OCI-LY3 (cell line): Measurements from ENCODE around the gene ACOX1.

Experiments
- H2AFZ ChIP-seq: fragments of 200-600, 300-600 bp; shearing (Covaris generic); 2 replicates; pipeline ENCODE4 v1.6.0; 2014; ENCODE audit warnings: antibody characterized with exemption, low read depth, low read length
- H3K27ac ChIP-seq: fragments of 200-600, 300-600 bp; sonication (generic); 2 replicates; pipeline ENCODE4 v1.5.1; 2014; ENCODE audit warnings: mild to moderate bottlenecking, low read length, moderate library complexity, mixed read lengths
- H3K27me3 ChIP-seq: fragments of 200-600, 300-600 bp; sonication (generic); 2 replicates; pipeline ENCODE4 v1.6.1; 2014; ENCODE audit warnings: low read depth, low read length, mixed read lengths
- H3K36me3 ChIP-seq: fragments of 200-600, 300-600 bp; sonication (generic); replicated peaks from 2 replicates; pipeline ENCODE3; 2014; ENCODE audit warnings: low read depth, low read length, mixed read lengths
- H3K4me1 ChIP-seq: fragments of 300-600, 200-600 bp; sonication (generic); 2 replicates; pipeline ENCODE4 v1.6.1; 2014; ENCODE audit warnings: low read length, mixed read lengths
- H3K4me2 ChIP-seq: fragments of 200-600, 300-600 bp; sonication (generic); 2 replicates; pipeline ENCODE4 v1.6.1; 2014; ENCODE audit warnings: low read length, mixed read lengths
- H3K4me3 ChIP-seq: fragments of 300-600, 200-600 bp; sonication (generic); 2 replicates; pipeline ENCODE4 v1.5.1; 2014; ENCODE audit warnings: antibody characterized with exemption, mild to moderate bottlenecking, low read length, moderate library complexity
- H3K79me2 ChIP-seq: fragments of 300-600, 200-600 bp; shearing (Covaris generic); 2 replicates; pipeline ENCODE4 v1.6.1; 2014; ENCODE audit warnings: mild to moderate bottlenecking, low read length, mixed read lengths
- H3K9ac ChIP-seq: fragments of 300-600, 200-600 bp; shearing (Covaris generic); 2 replicates; pipeline ENCODE4 v1.6.0; 2014; ENCODE audit warnings: mild to moderate bottlenecking, low read length, moderate library complexity
- H3K9me3 ChIP-seq: fragments of 200-600, 300-600 bp; shearing (Covaris generic); 2 replicates; pipeline ENCODE4 v1.6.1; 2014; ENCODE audit warnings: low read length, mixed read lengths; ENCODE audit not compliant: insufficient read depth
- H4K20me1 ChIP-seq: fragments of 200-600, 300-600 bp; sonication (generic); 2 replicates; pipeline ENCODE4 v1.6.1; 2016; ENCODE audit warnings: low read length, mixed read lengths; ENCODE audit not compliant: insufficient read depth
- CTCF ChIP-seq: fragments of 200-600, 300-600 bp; sonication (generic); IDR thresholded peaks from 2 replicates; pipeline ENCODE4 v1.5.1; 2014; ENCODE audit warnings: antibody characterized with exemption, low read length, low read depth
- EZH2phosphoT487 ChIP-seq: fragments of 200-600 bp; shearing (Covaris generic); IDR thresholded peaks from 2 replicates; pipeline ENCODE4 v1.6.1; 2018; ENCODE audit warnings: antibody characterized with exemption, mixed run types, low read depth

The ACOX1 gene

DNA sequence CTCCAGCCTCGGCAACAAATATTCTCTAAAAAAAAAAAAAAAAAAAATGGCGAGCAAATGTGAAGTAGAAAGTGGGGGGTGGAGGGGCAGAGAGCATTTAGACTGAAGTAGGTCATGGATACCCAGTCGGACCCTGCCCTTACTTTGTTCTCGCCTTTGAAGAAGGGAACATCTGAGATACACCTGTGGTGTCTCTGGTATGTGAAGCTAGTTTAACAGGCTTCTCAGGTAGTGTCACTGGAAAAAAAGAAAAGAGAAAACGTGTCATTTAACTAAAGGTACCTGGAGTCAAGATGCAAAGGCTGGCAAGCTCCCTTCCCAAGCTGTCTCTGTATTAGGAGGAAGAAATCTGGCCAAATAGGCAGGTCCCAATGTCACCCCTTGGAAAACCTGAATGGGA lies 46.1 kb downstream of the ACOX1 start:
- H4K20me1 ChIP-seq: no peaks in the 10 kb centered on the region
- H3K79me2 ChIP-seq: no peaks in the 10 kb centered on the region
- TF ChIP-seq EZH2phosphoT487: no peak
- no peak for TF ChIP-seq CTCF
- no peak overlapping the region for H2AFZ ChIP-seq
- no peaks in the 10 kb centered on the region for H3K27me3 ChIP-seq
- no peak overlapping the region for H3K4me3 ChIP-seq
- no peak overlapping the region for H3K9ac ChIP-seq
- no peaks in the 10 kb centered on the region for H3K9me3 ChIP-seq
- H3K4me1 ChIP-seq: no peaks in the 10 kb centered on the region
- H3K4me2 ChIP-seq: no peak overlapping the region
- H3K27ac ChIP-seq: no peak overlapping the region
- H3K36me3 ChIP-seq: no peaks in the 10 kb centered on the region

DNA sequence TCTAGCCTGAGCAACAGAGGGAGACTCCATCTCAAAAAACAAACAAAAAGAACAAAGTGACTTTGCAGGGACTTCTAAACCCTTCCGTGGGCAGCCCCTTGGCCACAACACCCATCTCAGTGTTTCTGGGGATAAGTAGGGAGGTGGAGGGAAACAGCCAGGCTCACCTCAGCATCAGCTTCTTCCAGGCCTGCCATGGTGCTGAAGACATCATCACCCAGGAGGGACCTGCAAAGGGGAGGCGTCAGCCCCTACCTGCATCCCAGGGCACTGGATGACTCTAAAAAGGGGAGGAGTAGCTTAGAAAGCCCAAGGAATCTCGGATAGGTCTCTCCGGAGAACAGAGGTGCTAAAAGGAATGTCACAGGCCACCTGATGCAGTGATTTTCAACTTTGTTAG lies 47.9 kb downstream of the ACOX1 start:
- TF ChIP-seq EZH2phosphoT487 (no peak), CTCF (no peak)
- no peak overlapping the region for H3K4me2 ChIP-seq
- H3K4me1 ChIP-seq: no peaks in the 10 kb centered on the region
- H3K36me3 ChIP-seq: no peaks in the 10 kb centered on the region
- H3K27me3 ChIP-seq: no peaks in the 10 kb centered on the region
- H2AFZ ChIP-seq: no peak overlapping the region
- H3K27ac ChIP-seq: no peak overlapping the region
- H3K79me2 ChIP-seq: no peaks in the 10 kb centered on the region
- H3K9ac ChIP-seq: no peak overlapping the region
- H3K9me3 ChIP-seq: no peaks in the 10 kb centered on the region
- H4K20me1 ChIP-seq: no peaks in the 10 kb centered on the region
- H3K4me3 ChIP-seq: no peak overlapping the region

DNA sequence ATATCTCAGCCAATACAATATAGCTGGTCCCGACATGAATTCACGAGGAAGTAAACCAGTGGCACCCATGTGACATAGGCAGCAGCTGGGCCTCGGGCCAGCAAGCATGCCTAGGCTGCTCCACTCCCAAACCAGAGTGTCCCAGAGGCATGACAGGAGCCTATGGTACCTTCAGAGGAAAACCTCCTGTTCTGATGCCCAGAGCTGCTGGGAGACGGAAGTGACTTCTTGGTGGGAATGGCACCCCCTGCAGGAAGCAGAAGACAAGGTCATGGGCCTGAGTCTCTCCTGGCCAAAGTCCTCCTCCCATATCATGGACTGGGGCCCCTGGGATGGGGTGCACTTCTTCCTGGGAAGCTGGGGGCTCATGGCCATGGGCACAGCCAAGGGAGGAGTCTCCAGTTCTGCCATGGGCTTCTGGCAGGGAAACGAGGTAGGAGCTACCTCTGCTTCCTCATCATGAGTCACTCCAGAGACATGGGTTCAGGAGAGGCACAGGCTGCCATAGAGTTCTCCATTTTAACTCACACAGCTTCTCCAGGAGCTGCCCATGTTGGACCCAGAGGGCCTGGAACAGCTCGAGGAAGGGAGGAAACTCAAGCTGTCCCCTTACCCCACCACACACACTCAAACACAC lies 51.6 kb downstream of the ACOX1 start:
- H3K9me3 ChIP-seq: no peaks in the 10 kb centered on the region
- no peak overlapping the region for H3K9ac ChIP-seq
- H3K27me3 ChIP-seq: no peaks in the 10 kb centered on the region
- no peak overlapping the region for H3K4me2 ChIP-seq
- no peaks in the 10 kb centered on the region for H4K20me1 ChIP-seq
- no peak overlapping the region for H3K27ac ChIP-seq
- TF ChIP-seq CTCF: peak; percentile 37
- TF ChIP-seq EZH2phosphoT487: no peak
- no peaks in the 10 kb centered on the region for H3K36me3 ChIP-seq
- no peaks in the 10 kb centered on the region for H3K79me2 ChIP-seq
- H3K4me1 ChIP-seq: no peaks in the 10 kb centered on the region
- no peak overlapping the region for H2AFZ ChIP-seq
- no peak overlapping the region for H3K4me3 ChIP-seq

DNA sequence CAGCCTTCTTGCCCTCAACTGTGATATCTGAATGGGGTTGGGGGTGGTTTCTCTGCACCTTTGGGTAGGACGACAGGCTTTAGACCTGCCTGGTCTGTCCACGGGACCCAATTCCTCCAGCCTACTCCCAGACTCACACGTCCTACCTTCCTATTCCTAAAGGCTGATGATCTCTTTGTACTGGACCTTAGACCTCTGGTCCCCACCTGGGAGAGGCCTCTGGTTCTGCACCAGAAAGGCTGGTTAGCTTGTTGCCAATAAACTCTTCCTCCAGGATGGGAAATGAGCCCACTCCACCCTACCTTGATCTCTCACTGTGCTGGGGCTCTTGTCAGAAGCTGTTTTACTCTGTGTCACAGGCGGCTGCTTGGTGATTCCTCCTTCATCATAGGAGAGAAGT lies 52.5 kb downstream of the ACOX1 start:
- TF ChIP-seq EZH2phosphoT487 (no peak), CTCF (no peak)
- no peaks in the 10 kb centered on the region for H3K4me1 ChIP-seq
- no peak overlapping the region for H3K4me2 ChIP-seq
- no peak overlapping the region for H3K4me3 ChIP-seq
- no peaks in the 10 kb centered on the region for H3K79me2 ChIP-seq
- H2AFZ ChIP-seq: no peak overlapping the region
- no peak overlapping the region for H3K9ac ChIP-seq
- no peak overlapping the region for H3K27ac ChIP-seq
- H4K20me1 ChIP-seq: no peaks in the 10 kb centered on the region
- H3K36me3 ChIP-seq: no peaks in the 10 kb centered on the region
- no peaks in the 10 kb centered on the region for H3K27me3 ChIP-seq
- H3K9me3 ChIP-seq: no peaks in the 10 kb centered on the region
